Endothelial cell of umbilical vein (primary cell): ENCODE measurements around the gene MGME1. TPM values are rescaled to one million over a fixed set of nuclear protein-coding genes. Genes with fewer than 3 reads are reported as not detected.

Experiments used
- BruUV-seq: library from RNA; stranded (reverse); fragments of 400-500 nt; replicated peaks from 2 replicates; lab custom pipeline; 2021; lab: Mats Ljungman, UMichigan
- CTCF ChIA-PET: fragments of 300-600, 350-600 bp; sonication (Branson Sonifier 250); formaldehyde crosslinking; loops from one replicate; lab custom pipeline; 2021; ENCODE audit warnings: antibody characterized with exemption, inconsistent platforms; lab: Charles Lee
- POLR2A ChIA-PET: fragments of 300-600, 350-600 bp; sonication (Branson Sonifier 250); formaldehyde crosslinking; loops from one replicate; lab custom pipeline; 2021; ENCODE audit warnings: antibody characterized with exemption, inconsistent platforms; lab: Charles Lee
- DNase-seq: peaks from one replicate; pipeline ENCODE4 v3.0.0-alpha.2; 2011; ENCODE audit warnings: low read depth, low spot score
- FAIRE-seq: peaks from 2 replicates; lab custom pipeline; 2011; peaks lifted over from hg19 to GRCh38; lab: Jason Lieb, UNC
- H2AFZ ChIP-seq: 2 replicates; pipeline ENCODE4 v1.6.0; 2012; ENCODE audit warnings: low read depth, low read length, control low read depth, inconsistent platforms
- H3K27ac ChIP-seq: 2 replicates; pipeline ENCODE4 v1.5.1; 2011; ENCODE audit warnings: low read depth, mild to moderate bottlenecking, control low read depth, low read length, moderate library complexity; ENCODE audit not compliant: insufficient read depth
- H3K27me3 ChIP-seq, 2 experiments: 2 replicates each; pipeline versions ENCODE4 v1.6.0 to v1.6.1; 2011; ENCODE audit warnings: low read length in 2 of 2, mixed read lengths in 1 of 2; ENCODE audit not compliant: control insufficient read depth in 2 of 2, insufficient read depth in 2 of 2
- H3K36me3 ChIP-seq, 2 experiments: 2 replicates in 1 of 2; 3 replicates in 1 of 2; pipeline ENCODE4 v1.5.1; 2011; ENCODE audit warnings: low read length in 2 of 2, mild to moderate bottlenecking in 1 of 2, moderate library complexity in 1 of 2; ENCODE audit not compliant: control insufficient read depth in 2 of 2, insufficient read depth in 2 of 2; ENCODE audit errors: extremely low read depth in 1 of 2
- H3K4me1 ChIP-seq: 3 replicates; pipeline ENCODE4 v1.5.1; 2011; ENCODE audit warnings: mild to moderate bottlenecking, low read length; ENCODE audit not compliant: control insufficient read depth, insufficient read depth; ENCODE audit errors: extremely low read depth
- H3K4me2 ChIP-seq: 2 replicates; pipeline ENCODE4 v1.6.1; 2011; ENCODE audit warnings: low read length, control low read depth, mixed read lengths; ENCODE audit not compliant: insufficient read depth
- H3K4me3 ChIP-seq, 3 experiments: fragments of 200-600 bp in 1 of 3; sonication (generic), shearing (Covaris generic) in 1 of 3; replicated peaks in 1 of 3; 2 replicates each; pipeline ENCODE4 v1.5.1; 2011 to 2016; ENCODE audit warnings: control low read depth in 3 of 3, low read length in 3 of 3, mild to moderate bottlenecking in 2 of 3, inconsistent platforms in 1 of 3, low read depth in 1 of 3, moderate library complexity in 1 of 3; ENCODE audit not compliant: insufficient read depth in 1 of 3
- H3K79me2 ChIP-seq: 2 replicates; pipeline ENCODE4 v1.6.0; 2012; ENCODE audit warnings: low read length, inconsistent platforms; ENCODE audit not compliant: control insufficient read depth, insufficient read depth
- H3K9ac ChIP-seq: replicated peaks from 2 replicates; pipeline ENCODE3; 2011; ENCODE audit warnings: low read length, control low read depth; ENCODE audit not compliant: insufficient read depth; ENCODE audit errors: extremely low read depth
- H3K9me1 ChIP-seq: replicated peaks from 3 replicates; pipeline ENCODE4 v1.6.0; 2011; ENCODE audit warnings: mild to moderate bottlenecking, low read length; ENCODE audit not compliant: control insufficient read depth, insufficient read depth; ENCODE audit errors: extremely low read depth
- H3K9me3 ChIP-seq: replicated peaks from 2 replicates; pipeline ENCODE4 v1.5.1; 2012; ENCODE audit warnings: low read length, inconsistent platforms; ENCODE audit not compliant: control insufficient read depth, insufficient read depth
- H4K20me1 ChIP-seq: replicated peaks from 2 replicates; pipeline ENCODE3; 2011; ENCODE audit warnings: mild to moderate bottlenecking, low read length; ENCODE audit not compliant: control insufficient read depth, insufficient read depth; ENCODE audit errors: extremely low read depth
- EZH2 ChIP-seq: IDR thresholded peaks from 2 replicates; pipeline ENCODE4 v1.6.1; 2012; ENCODE audit warnings: borderline replicate concordance, low read depth, mild to moderate bottlenecking, moderate library complexity, low read length, inconsistent platforms; ENCODE audit not compliant: severe bottlenecking
- FOS ChIP-seq: IDR thresholded peaks from 2 replicates; pipeline ENCODE4 v1.6.1; 2011; ENCODE audit warnings: mild to moderate bottlenecking, low read length, moderate library complexity, borderline replicate concordance; ENCODE audit not compliant: insufficient read depth
- GATA2 ChIP-seq: IDR thresholded peaks from 2 replicates; pipeline ENCODE4 v1.7.0; 2011; ENCODE audit warnings: low read depth, mild to moderate bottlenecking, moderate library complexity, mixed read lengths, low read length; ENCODE audit not compliant: insufficient read length, insufficient read depth
- JUN ChIP-seq: IDR thresholded peaks from 2 replicates; pipeline ENCODE4 v1.6.1; 2011; ENCODE audit warnings: borderline replicate concordance, low read depth; ENCODE audit not compliant: insufficient read length, insufficient read depth
- MYC ChIP-seq: IDR thresholded peaks from one replicate; pipeline ENCODE4 v1.6.1; 2011; ENCODE audit warnings: mild to moderate bottlenecking, low read depth, low read length
- POLR2A ChIP-seq: IDR thresholded peaks from 2 replicates; pipeline ENCODE4 v1.6.1; 2012; ENCODE audit warnings: low read depth, mild to moderate bottlenecking, control low read depth, low read length
- POLR2AphosphoS5 ChIP-seq: IDR thresholded peaks from 2 replicates; pipeline ENCODE4 v1.6.1; 2012; ENCODE audit warnings: low read depth, mild to moderate bottlenecking, control low read depth, low read length, moderate library complexity; ENCODE audit not compliant: insufficient read depth
- dilution Hi-C: fragments of 300-500 bp; cut with MboI; formaldehyde crosslinking; loops from one replicate; pipeline ENCODE4 v1.15.0; 2019; ENCODE audit warnings: low sequenced_read_pairs; ENCODE audit not compliant: extremely low pct_ligation_motif_present
- intact Hi-C: fragments of 100-400 bp; cut with micrococcal nuclease; formaldehyde crosslinking; loops from one replicate; pipeline ENCODE4 v1.10.0; 2022
- polyA plus RNA-seq, 4 experiments: library from polyadenylated mRNA; depleted of rRNA in 3 of 4; stranded (reverse) in 3 of 4; unstranded in 1 of 4; fragments of >200 nt; gene quantifications; 2 replicates each; pipeline versions ENCODE4 v1.2.1 to v1.2.3, GENCODE V29; 2011 to 2012; ENCODE audit warnings: missing spikeins in 1 of 4
- total RNA-seq: library from RNA; stranded (reverse); gene quantifications from 2 replicates; pipeline ENCODE4 v1.2.3, GENCODE V29; 2021
- TF ChIP-seq, protein P1 (sequence below), 2 donors: IDR thresholded peaks; 1 replicate in 1 of 2; 2 replicates in 1 of 2; pipeline ENCODE4 v1.5.1; 2011; ENCODE audit warnings: low read length in 2 of 2, mild to moderate bottlenecking in 2 of 2, moderate library complexity in 2 of 2, control low read depth in 1 of 2, inconsistent platforms in 1 of 2, low read depth in 1 of 2; ENCODE audit not compliant: insufficient read depth in 1 of 2; ENCODE audit errors: extremely low read depth in 1 of 2
- TF ChIP-seq, protein P2 (sequence below): IDR thresholded peaks from 2 replicates; pipeline ENCODE4 v1.6.1; 2011; ENCODE audit not compliant: insufficient read depth, insufficient read length

The MGME1 gene
- total and polyA plus RNA-seq, 2 donors (not counting 3 experiments of a cell fraction or from before 2014, with no cell fraction given) = 8.9 to 26.2 TPM

DNA sequence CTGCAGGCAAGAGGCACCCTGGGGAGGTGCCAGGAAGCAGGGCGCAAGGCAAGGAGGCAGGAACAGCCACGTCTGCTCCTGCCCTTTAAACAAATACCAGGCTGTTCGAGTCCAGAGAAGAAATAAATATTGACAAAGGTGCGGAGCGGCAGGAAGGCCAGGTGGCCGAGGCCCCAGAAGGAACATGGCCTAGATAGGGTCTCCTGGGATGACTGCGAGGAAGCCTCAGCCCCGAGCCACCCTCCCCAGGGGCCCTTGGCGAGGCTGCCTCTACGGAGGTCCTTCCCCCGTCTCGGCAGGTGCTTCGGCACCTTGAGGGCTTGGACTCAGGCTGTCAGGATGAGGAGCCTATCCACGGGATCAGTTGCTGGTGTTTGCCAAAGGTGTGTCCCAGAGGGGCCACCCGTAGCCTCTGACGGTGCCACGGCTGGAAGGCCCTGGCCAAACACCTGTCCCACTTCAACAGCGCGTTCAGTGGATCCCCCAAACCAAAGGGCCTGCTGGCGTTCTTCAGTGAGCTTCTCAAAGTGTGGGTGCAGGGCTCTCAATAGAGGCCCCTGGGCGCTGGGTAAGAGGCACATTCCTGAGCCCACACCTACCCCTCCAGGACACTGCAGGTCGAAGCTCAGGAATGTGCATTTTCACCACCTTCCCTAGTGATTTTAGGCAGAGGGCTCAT lies 40.0 kb upstream of the MGME1 start:
- Histone ChIP-seq H3K4me1 (no peaks in the 10 kb centered on the region), H3K36me3 (no peaks in the 10 kb centered on the region), H3K27me3 (peaks cover 3 to 14% of the 10 kb centered on the region in 2 experiments), H4K20me1 (no peaks in the 10 kb centered on the region), H3K4me2 (no peak overlapping the region), H2AFZ (no peak overlapping the region), H3K9me3 (no peaks in the 10 kb centered on the region), H3K9me1 (no peaks in the 10 kb centered on the region), H3K4me3 (no peak overlapping the region), H3K27ac (no peak overlapping the region), H3K9ac (no peak overlapping the region), H3K79me2 (no peaks in the 10 kb centered on the region)
- DNase-seq (no peak), FAIRE-seq (no peak)
- ChIA-PET POLR2A (no interaction called here), CTCF (no interaction called here)
- intact Hi-C loops = no loop called here
- BruUV-seq = no TSS peak
- dilution Hi-C loops = no loop called here
- TF ChIP-seq EZH2 (no peak), GATA2 (no peak), MYC (no peak), FOS (no peak)
- TF ChIP-seq, protein P1, sequence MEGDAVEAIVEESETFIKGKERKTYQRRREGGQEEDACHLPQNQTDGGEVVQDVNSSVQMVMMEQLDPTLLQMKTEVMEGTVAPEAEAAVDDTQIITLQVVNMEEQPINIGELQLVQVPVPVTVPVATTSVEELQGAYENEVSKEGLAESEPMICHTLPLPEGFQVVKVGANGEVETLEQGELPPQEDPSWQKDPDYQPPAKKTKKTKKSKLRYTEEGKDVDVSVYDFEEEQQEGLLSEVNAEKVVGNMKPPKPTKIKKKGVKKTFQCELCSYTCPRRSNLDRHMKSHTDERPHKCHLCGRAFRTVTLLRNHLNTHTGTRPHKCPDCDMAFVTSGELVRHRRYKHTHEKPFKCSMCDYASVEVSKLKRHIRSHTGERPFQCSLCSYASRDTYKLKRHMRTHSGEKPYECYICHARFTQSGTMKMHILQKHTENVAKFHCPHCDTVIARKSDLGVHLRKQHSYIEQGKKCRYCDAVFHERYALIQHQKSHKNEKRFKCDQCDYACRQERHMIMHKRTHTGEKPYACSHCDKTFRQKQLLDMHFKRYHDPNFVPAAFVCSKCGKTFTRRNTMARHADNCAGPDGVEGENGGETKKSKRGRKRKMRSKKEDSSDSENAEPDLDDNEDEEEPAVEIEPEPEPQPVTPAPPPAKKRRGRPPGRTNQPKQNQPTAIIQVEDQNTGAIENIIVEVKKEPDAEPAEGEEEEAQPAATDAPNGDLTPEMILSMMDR (IDR thresholded peaks at IDR 0.05; ENCODE audit: extremely low read depth in 1 of 2, insufficient read depth in 1 of 2, low read depth in 1 of 2, low read length in 2 of 2) = no peak

DNA sequence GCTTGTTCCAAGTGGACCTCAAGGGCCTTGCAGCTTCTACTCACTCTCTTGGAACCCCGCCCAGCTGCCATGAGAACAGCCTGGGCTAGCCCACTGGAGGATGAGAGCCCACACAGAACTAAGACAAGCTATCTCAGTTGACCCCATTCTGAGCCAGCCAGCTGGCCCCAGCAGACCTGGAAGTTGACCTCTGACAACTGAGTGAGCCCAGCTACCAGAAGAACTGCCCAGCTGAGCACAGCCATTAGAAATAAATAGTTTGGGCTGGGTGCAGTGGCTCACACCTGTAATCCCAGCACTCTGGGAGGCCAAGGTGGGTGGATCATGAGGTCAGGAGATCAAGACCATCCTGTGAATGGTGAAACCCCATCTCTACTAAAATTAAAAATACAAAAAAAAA lies 37.3 kb upstream of the MGME1 start:
- H3K9ac ChIP-seq = no peak overlapping the region
- no peaks in the 10 kb centered on the region for H3K9me1 ChIP-seq
- CTCF ChIA-PET = no interaction called here
- DNase-seq = no peak
- H3K4me1 ChIP-seq = peaks cover 2% of the 10 kb centered on the region
- dilution Hi-C loops (no loop called here), intact Hi-C loops (no loop called here)
- FAIRE-seq = no peak
- H3K9me3 ChIP-seq = no peaks in the 10 kb centered on the region
- no peak overlapping the region for H3K4me3 ChIP-seq
- POLR2A ChIA-PET = no interaction called here
- H3K36me3 ChIP-seq = no peaks in the 10 kb centered on the region
- no peaks in the 10 kb centered on the region for H4K20me1 ChIP-seq
- H3K4me2 ChIP-seq = no peak overlapping the region
- H3K27me3 ChIP-seq = peaks cover 3 to 6% of the 10 kb centered on the region in 2 experiments
- H2AFZ ChIP-seq = no peak overlapping the region
- no peak for TF ChIP-seq GATA2
- TF ChIP-seq MYC = no peak
- TF ChIP-seq, protein P1 (IDR thresholded peaks at IDR 0.05; ENCODE audit: extremely low read depth in 1 of 2, insufficient read depth in 1 of 2, low read depth in 1 of 2, low read length in 2 of 2) = no peak
- no peak for TF ChIP-seq FOS
- TF ChIP-seq, protein P2, sequence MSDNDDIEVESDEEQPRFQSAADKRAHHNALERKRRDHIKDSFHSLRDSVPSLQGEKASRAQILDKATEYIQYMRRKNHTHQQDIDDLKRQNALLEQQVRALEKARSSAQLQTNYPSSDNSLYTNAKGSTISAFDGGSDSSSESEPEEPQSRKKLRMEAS = no peak
- TF ChIP-seq JUN = no peak
- no peak for TF ChIP-seq POLR2A
- no peak for TF ChIP-seq EZH2
- TF ChIP-seq POLR2AphosphoS5 = no peak
- no peak overlapping the region for H3K27ac ChIP-seq
- no TSS peak for BruUV-seq
- no peaks in the 10 kb centered on the region for H3K79me2 ChIP-seq
